GM21423 (cell line): Measurements from ENCODE around the gene IL5.
A peak's percentile ranks its signal among the peaks of the same experiment; 100 is the strongest.
"Not testable (repeated sequence)": the region's sequence is repeated elsewhere in the genome, so short reads cannot be mapped to it uniquely, and the experiment has no call there.

Experiments
- ATAC-seq: cut with Tn5 transposase; IDR thresholded peaks from one replicate; pipeline ENCODE4 v1.9.1; 2021; ENCODE audit warnings: mild to moderate bottlenecking, moderate library complexity; ENCODE audit not compliant: unreplicated experiment

Gene IL5

DNA sequence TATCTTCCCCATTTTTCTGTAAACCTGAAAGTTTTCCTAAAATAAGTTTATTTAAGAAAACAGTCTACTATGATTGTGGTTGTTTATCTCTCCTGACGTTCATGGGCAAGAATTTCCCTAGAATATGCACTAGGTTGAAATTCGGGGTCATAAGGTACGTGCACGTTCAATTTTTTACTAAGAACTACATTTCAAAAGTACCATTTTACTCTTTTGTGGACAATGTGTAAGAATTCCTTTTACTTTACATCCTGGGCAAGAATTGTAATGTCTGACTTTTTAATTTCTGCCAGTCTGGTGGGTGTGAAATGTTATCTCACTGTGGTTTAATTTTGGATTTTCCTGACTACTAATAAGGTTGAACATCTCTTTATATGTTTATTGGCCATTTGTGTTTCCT is 12.4 kb downstream of the IL5 start:
- ATAC-seq: no peak

DNA sequence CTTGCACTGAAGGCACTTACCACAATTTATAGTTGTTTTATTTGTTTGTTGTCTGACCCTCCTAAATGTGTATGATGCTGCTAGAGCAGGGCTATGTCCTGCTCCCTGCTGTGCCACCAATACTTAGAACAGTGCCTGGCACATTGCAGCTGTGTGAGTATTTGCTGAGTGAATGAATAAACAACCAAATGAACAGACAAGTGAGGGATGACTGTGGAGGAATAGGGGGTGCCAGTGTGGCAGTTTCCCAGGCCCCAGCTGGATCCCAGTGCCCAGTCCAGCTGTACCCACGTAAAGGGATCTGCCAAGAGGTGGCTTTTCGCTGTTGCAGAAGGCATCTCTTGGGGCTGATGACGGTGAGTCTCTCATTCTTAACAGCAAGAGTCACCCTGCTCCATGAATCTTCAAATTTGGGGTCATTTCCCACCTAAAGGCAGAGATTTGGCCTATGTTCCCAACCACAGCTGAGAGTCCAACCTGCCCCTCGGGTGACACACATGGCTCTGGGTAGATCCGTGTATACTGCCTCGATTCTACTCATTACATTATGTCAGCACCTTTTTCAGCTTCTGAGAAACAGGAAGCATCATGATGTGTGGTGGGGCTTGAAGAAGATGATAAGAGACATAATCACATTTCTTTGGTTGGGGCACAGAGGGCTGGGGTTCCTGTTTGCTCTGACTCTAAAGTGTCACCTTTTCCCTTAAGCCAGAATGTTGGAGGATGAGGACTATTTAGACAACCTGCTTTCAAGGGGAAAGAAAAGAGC is 14.3 kb downstream of the IL5 start:
- no peak for ATAC-seq

DNA sequence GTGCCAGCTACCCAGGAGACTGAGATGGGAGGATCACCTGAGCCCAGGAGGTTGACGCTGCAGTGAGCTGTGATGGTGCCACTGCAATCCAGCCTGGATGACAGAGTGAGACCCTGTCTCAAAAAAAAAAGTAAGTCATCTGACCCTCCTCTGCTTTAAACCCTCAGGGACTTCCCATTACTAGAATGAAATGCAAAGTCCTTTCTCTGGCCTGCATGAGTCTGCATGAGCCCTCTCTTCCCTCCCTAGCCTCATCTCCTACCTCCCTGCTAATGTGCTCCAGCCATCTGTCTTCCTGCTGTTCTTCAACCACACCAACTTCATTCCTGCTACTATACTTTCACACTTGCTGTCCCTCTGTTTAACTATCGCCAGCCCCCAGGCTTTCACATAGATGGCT is 15.3 kb downstream of the IL5 start:
- ATAC-seq: no peak

DNA sequence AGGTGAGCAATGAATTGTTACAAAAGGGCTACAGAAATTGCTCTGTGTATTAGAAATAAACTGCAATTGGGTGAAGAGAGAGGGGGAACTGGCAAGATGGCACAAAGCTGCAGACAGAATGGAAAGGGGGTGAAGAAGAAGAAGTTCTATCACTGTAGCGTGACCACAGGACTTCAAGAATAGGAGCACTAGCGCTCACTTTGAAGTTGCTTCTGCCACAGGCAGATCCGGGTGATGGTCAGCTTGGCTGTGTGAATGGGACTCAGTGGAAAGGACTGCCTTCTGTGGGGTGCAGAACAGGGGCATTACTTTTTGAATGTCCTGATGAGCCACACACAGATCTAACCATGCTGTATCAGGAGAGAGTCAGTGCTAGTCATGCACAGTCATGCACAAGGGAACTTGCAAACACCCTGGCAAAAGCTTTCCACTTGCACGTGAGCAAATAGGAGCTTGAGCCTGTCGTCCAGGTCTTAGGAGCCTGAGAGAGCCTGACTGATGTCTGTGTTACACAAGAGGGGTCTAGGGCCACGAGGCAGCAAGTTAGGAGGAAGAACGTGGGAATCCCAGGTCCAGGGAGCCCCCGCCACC is 16.3 kb downstream of the IL5 start:
- no peak for ATAC-seq

DNA sequence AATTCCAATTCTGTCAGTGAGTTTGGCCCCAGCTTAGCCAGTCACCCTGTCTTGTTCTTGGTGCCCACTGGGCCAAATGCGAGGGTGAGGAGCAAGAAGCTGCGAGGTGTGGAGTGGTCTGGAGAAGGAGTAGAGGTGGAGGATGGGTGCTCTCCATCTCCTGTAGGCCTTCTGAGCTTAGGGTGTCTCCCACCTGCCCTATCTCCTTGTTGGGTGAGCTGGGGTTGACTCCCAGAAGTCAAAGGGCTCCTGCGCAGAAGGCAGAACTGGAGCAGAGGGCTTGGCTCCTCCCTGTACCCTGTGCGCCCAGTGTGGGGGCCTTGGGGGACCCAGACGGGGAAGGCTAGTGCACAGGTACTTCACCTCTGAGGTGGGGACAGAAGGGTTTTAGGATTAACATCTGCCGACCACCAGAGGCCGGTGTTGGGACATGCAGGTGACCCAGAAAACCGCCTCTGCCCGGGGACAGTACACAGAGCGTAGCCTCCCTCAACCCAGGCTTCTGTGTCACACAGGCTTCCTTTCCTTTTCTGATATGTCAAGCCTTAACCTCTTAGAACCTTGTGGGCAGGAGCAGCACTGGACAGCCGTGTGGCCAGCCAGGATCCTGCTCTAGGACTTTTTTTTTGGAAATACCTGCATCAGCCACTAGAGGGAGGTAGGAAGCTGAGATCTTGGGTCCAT is 16.9 kb downstream of the IL5 start:
- ATAC-seq: peak; percentile 41

DNA sequence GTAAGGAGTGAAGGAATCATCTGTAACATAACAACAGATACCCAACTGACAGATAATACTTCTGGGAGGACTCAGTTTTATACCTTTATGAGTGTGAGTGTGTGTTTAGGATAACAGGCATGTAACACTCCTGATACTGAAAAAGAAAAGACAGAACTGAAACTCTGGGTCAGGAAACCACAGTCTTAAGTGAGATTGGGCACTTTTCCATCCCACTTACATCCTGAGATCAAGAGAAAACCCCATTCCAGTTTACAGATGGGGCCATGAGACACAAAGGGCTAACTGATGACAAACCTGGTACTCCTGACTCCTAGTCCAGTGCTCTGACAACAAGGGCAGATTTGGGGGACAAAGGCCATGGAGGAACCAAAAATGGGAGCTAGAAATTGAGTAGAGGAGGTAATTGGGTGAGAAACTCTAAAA is 18.0 kb downstream of the IL5 start:
- ATAC-seq: peak; percentile 77

DNA sequence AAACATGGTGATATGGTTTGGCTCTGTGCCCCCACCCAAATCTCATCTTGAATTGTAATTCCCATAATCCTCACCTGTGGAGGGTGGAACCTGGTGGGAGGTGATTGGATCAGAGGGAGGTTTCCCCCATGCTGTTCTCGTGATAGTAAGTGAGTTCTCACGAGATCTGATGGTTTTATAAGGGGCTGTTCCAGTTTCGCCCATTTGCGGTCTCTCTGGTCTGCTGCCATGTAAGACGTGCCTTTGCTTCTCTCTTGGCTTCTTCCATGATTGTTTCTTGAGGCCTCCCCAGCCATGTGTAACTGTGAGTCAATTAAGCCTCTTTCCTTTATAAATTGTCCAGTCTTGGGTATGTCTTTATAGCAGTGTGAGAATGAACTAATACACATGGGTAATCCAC is 18.4 kb downstream of the IL5 start:
- not testable (repeated sequence) for ATAC-seq

DNA sequence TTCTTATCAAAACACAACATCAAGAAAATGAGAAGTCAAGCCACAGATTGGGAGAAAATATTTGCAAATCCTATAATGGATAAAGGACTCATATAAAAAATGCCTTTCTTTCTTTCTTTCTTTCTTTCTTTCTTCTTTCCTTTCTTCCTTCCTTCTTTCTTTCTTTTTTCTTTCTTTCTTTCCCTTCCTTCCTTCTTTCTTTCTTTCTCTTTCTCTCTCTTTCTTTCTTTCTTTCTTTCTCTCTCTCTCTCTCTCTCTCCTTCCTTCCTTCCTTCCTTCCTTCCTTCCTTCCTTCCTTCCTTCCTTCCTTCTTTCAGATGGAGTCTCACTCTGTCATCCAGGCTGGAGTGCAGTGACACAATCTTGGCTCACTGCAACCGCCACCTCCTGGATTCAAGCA is 21.3 kb downstream of the IL5 start:
- not testable (repeated sequence) for ATAC-seq

DNA sequence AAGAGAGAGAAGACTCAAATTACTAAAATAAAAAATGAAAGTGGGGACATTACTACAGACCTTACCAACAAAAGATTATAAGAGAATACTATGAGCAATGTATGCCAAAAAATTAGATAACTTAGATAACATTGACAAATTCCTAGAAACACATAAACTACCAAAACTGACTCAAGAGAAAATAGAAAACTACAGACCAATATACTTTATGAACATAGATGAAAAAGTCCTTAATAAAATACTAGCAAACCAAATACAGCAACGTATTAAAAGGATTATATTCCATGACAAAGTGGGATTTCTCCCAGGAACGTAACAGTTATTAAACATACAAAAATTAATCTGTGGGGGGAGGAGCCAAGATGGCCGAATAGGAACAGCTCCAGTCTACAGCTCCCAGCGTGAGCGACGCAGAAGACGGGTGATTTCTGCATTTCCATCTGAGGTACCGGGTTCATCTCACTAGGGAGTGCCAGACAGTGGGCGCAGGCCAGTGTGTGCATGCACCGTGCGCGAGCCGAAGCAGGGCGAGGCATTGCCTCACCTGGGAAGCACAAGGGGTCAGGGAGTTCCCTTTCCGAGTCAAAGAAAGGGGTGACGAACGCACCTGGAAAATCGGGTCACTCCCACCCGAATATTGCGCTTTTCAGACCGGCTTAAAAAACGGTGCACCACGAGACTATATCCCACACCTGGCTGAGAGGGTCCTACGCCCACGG is 29.5 kb downstream of the IL5 start:
- ATAC-seq: not testable (repeated sequence)

DNA sequence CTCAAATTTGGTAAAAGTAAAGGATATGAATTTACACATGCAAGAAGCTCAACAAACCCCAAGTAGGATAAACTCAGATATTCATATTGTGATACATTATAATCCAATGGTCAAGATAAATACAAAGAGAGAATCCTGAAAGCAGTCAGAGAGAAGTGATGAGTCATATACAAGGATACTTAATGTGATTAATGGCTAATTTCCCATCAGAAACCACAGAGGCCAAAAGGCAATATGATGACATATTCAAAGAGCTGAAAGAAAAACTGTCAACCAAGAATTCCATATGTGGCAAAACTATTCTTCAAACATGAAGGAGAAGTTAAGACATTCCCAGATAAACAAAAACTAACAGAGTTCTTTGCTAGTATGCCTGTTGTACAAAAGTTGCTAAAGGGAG is 33.2 kb downstream of the IL5 start:
- no peak for ATAC-seq

DNA sequence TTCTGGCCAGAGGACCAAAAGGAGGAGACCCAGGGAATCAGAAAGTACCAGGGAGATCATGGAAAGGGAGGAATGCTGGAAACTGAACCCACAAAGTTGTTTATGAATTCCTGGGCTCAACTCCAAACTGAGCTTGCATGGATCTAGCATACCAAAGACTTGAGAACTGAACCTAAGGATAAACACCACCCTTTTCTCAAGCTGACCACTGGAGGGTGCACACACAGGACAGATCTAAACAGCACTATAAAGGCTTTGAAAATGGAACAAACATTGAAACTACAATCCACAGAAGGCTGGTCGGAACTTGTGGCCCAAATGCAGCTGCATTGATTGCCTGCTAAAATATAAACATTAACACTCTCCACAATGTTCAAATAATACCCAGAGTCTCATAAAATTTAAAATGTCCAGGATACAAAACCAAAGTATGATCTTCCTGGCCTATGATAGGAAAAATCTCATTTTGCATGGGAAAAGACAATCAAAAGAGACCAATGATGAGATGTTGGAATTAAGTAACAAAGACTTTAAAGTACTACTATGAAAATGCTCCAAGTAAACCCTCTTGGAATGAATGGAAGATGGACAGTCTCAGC is 37.1 kb downstream of the IL5 start:
- ATAC-seq: no peak

DNA sequence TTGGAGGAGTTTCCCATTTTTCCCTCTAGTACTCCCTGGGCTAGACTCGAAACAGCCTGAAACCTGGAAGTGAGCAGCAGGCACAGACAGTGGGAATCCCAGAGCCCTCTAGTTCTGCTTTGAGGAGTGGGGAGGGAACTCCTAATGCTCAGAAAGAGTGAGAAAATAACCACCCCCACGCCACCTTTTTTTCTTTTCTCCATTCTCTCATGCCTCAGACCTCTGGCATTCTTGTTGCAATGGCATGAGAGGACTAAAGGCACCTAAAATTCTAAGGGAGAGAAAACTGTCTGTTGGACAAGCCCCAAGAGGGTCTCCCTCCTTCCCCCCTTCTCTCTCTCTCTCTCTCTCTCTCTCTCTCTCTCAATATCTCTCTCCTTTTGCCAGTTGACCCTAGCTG is 37.7 kb downstream of the IL5 start:
- ATAC-seq: no peak

DNA sequence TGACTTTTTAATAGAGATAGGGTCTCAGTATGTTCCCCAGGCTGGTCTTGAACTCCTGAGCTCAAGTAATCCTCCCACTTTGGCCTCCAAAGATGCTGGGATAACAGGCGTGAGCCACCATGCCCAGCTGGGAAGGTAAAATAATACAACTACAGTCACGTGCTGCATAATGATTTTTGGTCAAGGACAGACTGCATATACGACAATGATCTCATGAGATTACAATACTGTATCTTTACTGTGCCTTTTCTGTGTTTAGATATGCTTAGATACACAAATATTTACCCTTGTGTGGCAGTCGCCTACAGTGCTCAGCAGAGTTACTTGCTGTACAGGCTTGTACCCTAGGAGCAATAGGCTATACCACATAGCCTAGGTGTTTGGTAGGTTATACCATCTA is 38.6 kb downstream of the IL5 start:
- no peak for ATAC-seq

DNA sequence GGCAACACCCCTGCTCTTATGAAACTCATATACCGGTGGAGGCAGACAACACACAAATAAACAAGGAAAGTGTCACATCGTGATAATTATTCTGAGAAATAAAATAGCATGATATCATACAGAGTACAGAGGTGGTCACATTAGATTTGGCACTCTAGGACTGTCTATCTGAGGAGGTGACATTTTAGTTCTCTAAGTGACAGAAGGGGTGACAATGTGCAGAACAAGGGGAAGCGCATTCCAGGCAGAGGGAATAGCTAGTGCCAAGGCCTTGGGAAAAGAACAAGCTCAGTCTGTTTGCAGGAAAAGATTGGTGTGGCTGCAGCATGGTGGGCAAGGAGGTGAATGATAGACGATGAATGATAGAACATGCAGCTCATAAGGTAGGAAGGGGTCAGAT is 40.1 kb downstream of the IL5 start:
- no peak for ATAC-seq

DNA sequence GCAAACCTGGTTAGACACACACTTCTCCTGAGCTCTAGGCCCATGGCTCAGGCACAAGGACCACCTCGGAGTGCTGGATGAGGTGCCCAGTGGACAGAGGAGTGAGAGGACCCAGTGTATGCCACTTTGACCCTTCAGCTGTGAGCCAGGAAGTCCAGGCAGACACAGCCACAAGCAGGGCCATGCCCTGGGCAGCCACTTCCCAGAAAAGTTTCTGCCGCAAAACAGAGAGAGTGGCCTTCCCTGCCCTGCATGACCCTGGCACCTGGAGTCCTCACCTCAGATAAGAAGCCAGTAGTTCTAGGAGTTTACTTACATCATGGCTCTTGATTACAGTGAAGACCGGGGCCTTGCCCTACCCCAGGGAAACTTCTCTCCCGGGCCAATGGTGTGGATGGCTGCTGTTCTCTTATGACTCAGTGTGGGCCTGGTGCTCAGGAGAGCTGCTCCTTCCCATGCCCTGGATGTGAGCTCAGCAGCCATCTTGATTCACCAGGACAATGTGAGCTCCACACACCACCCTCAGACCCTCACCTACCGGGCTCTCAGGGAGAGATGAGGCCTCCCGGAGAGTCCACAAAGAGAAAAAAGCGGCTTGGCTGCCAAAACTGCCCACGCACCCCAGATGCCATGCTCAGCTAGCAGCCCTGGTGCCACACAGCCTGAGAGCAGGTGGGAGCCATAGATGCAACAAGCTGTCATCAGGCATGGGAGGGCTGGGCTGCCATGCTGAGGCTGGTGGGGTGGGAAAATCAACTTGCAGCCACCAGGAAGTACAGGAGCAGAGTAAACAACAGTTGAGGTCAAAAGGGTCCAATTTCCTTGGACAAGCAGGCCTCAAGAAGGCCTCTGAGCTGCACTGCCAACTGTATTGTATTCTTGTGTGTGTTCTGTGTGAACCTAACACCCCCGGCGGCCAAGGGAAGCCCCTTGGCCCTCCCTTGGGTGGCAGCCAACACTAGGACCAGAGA is 41.1 kb downstream of the IL5 start:
- no peak for ATAC-seq

DNA sequence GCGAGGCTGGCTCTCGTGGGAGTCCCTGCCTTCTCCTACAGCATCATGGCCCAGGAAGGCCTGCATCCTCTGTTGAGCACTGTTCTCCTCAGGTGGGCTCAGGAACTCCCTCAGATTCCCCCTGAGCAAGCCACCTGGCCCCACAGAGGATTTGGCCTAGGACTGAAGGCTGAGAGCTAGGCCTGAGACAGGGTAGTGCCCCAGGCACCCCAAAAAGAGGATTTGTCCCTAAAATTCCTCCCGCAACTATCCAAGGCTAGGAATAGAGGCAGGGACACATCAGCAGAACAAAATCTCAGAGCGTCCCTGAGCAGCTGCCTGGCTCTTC is 41.7 kb downstream of the IL5 start:
- no peak for ATAC-seq

DNA sequence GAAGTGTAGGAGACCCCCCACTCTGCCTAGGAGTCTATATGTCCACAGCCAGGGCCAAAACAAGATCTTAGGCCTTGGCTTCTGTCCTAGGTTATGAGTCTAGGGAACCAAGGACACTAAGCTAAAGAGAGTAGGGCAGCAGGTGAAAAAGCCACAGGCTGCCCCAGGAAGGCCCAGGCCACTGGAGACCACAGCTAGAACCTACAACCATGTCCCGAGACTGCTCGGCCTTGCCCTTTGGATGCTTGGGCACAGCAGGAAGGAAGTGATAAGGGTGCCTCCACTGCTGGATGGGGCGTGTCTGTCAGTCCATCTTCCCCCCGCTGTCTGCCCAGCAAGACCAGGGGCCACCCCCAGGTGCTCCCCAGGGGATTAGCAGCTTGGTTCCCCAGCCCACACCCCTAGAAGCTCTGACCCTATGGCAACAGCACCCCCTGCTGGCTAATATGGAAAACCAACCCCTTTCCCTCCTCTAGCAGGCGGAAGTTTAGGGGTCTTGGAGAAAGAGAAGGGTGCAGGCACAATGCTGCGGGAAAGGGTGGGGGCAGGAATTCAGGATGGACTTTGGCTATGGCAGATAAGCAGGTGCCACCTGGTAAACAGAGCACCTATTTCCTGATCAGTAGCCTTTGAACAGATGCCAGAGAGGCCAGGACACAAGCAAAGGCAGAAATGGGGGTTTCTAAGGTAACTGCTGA is 42.2 kb downstream of the IL5 start:
- peak; percentile 41 for ATAC-seq

DNA sequence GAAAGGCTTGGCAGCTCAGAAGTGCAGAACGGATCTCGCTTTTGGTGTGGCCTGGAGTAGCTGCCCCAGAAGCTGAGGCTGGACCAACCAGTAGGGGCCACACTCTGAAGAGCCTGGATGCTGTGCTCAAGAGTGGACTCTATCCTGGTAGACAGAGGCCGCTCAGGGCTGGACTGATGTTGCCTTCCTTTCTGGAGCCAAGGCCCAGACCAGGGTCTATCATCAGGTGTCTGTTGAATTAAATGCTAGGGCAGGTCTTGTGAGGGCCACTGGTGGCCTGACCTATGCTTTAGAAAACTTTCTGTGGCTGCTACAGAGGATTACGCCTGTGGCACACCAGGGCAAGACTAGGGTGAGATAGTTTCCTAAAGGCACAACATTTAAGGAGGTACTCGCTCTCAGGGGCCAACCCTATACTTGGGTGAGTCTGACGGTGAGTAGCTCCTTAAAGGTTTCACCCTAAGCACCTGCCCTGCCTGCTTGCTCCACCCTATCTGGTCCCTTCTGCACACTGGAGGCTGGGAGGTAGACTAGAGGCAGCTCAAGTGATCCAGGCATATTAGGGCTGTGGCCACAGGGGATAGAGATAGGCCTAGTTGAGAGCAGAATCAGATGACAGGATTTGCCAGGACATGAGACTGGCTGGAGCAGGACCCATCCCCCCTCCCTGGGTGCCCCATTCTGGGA is 42.9 kb downstream of the IL5 start:
- no peak for ATAC-seq
